K562 (cell line): Measurements from ENCODE around the gene MYH15.

ENCODE experiments used
- EZH2 ChIP-seq: IDR thresholded peaks from 2 replicates; pipeline ENCODE4 v1.6.1; 2012; ENCODE audit warnings: low read depth, mild to moderate bottlenecking, inconsistent platforms, low read length, borderline replicate concordance
- TF ChIP-seq, protein P1 (sequence below): fragments of 200-800 bp; sonication (Bioruptor generic); IDR thresholded peaks from 2 replicates; pipeline ENCODE4 v1.6.1; 2017; ENCODE audit warnings: missing genetic modification characterization, missing compliant biosample characterization

- TF ChIP-seq, protein P1, sequence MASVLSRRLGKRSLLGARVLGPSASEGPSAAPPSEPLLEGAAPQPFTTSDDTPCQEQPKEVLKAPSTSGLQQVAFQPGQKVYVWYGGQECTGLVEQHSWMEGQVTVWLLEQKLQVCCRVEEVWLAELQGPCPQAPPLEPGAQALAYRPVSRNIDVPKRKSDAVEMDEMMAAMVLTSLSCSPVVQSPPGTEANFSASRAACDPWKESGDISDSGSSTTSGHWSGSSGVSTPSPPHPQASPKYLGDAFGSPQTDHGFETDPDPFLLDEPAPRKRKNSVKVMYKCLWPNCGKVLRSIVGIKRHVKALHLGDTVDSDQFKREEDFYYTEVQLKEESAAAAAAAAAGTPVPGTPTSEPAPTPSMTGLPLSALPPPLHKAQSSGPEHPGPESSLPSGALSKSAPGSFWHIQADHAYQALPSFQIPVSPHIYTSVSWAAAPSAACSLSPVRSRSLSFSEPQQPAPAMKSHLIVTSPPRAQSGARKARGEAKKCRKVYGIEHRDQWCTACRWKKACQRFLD: no peak
- no peak for TF ChIP-seq EZH2
Observed at GRCh38 chr3:108341911-108342310, 168.5 kb downstream of the MYH15 start.
